ENCODE results near the gene MLLT3. TPM values are rescaled to one million over a fixed set of nuclear protein-coding genes. Genes with fewer than 3 reads are reported as not detected.

MLLT3 gene
- total RNA-seq, 6 experiments from 2014 or later, result 0.43 to 2.5 (median 1.2) TPM

DNA sequence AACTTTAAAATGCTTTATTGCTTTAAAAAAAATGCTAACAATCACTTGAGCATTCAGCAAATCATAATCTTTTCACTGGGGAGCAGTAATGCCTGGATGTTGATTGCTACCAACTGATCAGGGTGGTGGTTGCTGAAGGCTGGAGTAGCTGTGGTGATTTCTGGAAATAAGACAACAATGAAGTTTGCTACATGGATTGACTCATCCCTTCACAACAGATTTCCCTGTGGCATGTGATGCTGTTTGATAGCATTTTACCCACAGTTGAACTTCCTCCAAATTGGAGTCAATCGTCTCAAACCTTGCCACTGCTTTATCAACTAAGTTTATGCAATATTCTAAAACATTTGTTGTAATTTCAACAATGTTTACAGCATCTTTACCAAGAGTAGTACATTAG, 83.3 kb downstream of the MLLT3 start:
- Histone ChIP-seq H3K9me3 (no peaks in the 10 kb centered on the region), H3K36me3 (no peaks in the 10 kb centered on the region), H3K27ac (no peak overlapping the region), H3K4me3 (no peak overlapping the region), H3K27me3 (no peaks in the 10 kb centered on the region), H3K4me1 (no peaks in the 10 kb centered on the region)
- no peak for DNase-seq
- intact Hi-C loops (cut with DNase I), result no loop called here
- TF ChIP-seq POLR2A (IDR thresholded peaks at IDR 0.05), result no peak
- TF ChIP-seq, protein P1, sequence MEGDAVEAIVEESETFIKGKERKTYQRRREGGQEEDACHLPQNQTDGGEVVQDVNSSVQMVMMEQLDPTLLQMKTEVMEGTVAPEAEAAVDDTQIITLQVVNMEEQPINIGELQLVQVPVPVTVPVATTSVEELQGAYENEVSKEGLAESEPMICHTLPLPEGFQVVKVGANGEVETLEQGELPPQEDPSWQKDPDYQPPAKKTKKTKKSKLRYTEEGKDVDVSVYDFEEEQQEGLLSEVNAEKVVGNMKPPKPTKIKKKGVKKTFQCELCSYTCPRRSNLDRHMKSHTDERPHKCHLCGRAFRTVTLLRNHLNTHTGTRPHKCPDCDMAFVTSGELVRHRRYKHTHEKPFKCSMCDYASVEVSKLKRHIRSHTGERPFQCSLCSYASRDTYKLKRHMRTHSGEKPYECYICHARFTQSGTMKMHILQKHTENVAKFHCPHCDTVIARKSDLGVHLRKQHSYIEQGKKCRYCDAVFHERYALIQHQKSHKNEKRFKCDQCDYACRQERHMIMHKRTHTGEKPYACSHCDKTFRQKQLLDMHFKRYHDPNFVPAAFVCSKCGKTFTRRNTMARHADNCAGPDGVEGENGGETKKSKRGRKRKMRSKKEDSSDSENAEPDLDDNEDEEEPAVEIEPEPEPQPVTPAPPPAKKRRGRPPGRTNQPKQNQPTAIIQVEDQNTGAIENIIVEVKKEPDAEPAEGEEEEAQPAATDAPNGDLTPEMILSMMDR (IDR thresholded peaks at IDR 0.05), result no peak
- ATAC-seq, result no peak
- WGBS (ENCODE audit: insufficient coverage, low coverage, low lambda C conversion rate, missing lambda C conversion rate), result 53% methylated on average over 1 of the region's 1 CpG

DNA sequence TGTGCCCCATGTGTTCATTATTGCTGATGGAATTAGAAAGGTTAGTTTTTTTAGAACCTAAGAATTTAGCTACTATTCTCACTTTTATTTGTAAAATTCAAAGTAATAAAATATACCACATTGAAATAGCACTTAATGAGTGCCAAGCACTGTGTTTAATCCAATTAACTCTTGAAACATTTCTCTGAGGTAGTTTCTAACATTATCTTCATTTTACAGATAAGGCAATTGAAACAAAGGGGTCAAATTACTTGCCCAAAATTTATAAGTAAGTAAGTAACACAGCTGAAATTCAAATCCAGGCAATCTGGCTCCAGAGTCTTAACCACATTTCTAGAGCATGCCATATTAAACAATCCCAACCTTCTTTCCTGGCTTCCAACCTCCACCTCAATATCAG, 84.2 kb downstream of the MLLT3 start:
- no peak for TF ChIP-seq POLR2A (IDR thresholded peaks at IDR 0.05)
- TF ChIP-seq, protein P1 (IDR thresholded peaks at IDR 0.05), result no peak
- H3K9me3 ChIP-seq, result no peaks in the 10 kb centered on the region
- DNase-seq (no peak), ATAC-seq (no peak)
- intact Hi-C loops (cut with DNase I), result no loop called here
- H3K27ac ChIP-seq, result no peak overlapping the region
- H3K4me3 ChIP-seq, result no peak overlapping the region
- no peaks in the 10 kb centered on the region for H3K4me1 ChIP-seq
- H3K36me3 ChIP-seq, result no peaks in the 10 kb centered on the region
- no peaks in the 10 kb centered on the region for H3K27me3 ChIP-seq

- H3K27me3 ChIP-seq, result no peaks in the 10 kb centered on the region
- no peak for ATAC-seq
- H3K4me3 ChIP-seq, result no peak overlapping the region
- intact Hi-C loops (cut with DNase I), result no loop called here
- 55% methylated on average over 2 of the region's 2 CpGs for WGBS (ENCODE audit: insufficient coverage, low coverage, low lambda C conversion rate, missing lambda C conversion rate)
- no peak overlapping the region for H3K27ac ChIP-seq
- no peaks in the 10 kb centered on the region for H3K36me3 ChIP-seq
- no peak for DNase-seq
- no peaks in the 10 kb centered on the region for H3K4me1 ChIP-seq
- TF ChIP-seq, protein P1 (IDR thresholded peaks at IDR 0.05), result no peak
- H3K9me3 ChIP-seq, result no peaks in the 10 kb centered on the region
These were observed 85.0 kb downstream of the MLLT3 start for GRCh38 chr9:20537294-20537693.

DNA sequence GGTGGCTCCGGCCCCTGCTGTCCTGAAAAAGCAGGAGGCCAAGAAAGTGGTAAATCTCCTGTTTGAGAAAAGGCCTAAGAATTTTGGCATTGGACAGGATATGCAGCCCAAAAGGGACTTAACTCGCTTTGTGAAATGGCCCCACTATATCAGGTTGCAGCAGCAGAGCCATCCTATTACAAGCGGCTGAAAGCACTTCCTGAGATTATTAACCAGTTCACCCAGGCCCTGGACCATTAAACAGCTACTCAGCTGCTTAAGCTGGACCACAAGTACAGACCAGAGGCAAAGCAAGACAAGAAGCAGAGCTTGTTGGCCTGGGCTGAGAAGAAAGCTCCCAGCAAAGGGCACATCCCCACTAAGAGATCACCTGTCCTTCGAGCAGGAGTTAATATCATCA, 89.7 kb downstream of the MLLT3 start:
- DNase-seq, result no peak
- intact Hi-C loops (cut with DNase I), result no loop called here
- TF ChIP-seq, protein P1 (IDR thresholded peaks at IDR 0.05), result no peak
- TF ChIP-seq POLR2A (IDR thresholded peaks at IDR 0.05), result no peak
- Histone ChIP-seq H3K4me1 (no peaks in the 10 kb centered on the region), H3K4me3 (no peak overlapping the region), H3K9me3 (no peaks in the 10 kb centered on the region), H3K27ac (no peak overlapping the region), H3K36me3 (no peaks in the 10 kb centered on the region), H3K27me3 (no peaks in the 10 kb centered on the region)
- no peak for ATAC-seq
- 88% methylated on average over 3 of the region's 4 CpGs for whole genome bisulfite sequencing (ENCODE audit: insufficient coverage, low coverage, low lambda C conversion rate, missing lambda C conversion rate)

GRCh38 chr9:20529837-20530236, 92.5 kb downstream of the MLLT3 start:
- ATAC-seq, result no peak
- peaks cover 0 to 10% (median 0%) of the 10 kb centered on the region in 4 donors for H3K4me1 ChIP-seq
- no peaks in the 10 kb centered on the region for H3K27me3 ChIP-seq
- no peak overlapping the region for H3K27ac ChIP-seq
- H3K4me3 ChIP-seq, result no peak overlapping the region
- intact Hi-C loops (cut with DNase I), result no loop called here
- no peak for DNase-seq
- TF ChIP-seq POLR2A (IDR thresholded peaks at IDR 0.05), result no peak
- TF ChIP-seq, protein P1 (IDR thresholded peaks at IDR 0.05), result no peak
- 60% methylated on average over 2 of the region's 2 CpGs for WGBS (ENCODE audit: insufficient coverage, low coverage, low lambda C conversion rate, missing lambda C conversion rate)
- H3K9me3 ChIP-seq, result no peaks in the 10 kb centered on the region
- no peaks in the 10 kb centered on the region for H3K36me3 ChIP-seq

Data from right lobe of liver (tissue), 6 donors.